Lower leg skin (tissue), 4 donors: ENCODE data around the gene NOX5. TPM values are rescaled to one million over a fixed set of nuclear protein-coding genes. Genes with fewer than 3 reads are reported as not detected.

ENCODE experiments used
- DNase-seq, 2 donors: peaks; one replicate each; pipeline ENCODE4 v3.0.0-alpha.2; 2019; ENCODE audit warnings: low spot score in 2 of 2
- H3K4me3 ChIP-seq: fragments of 200-600 bp; sonication (generic); 2 replicates; pipeline ENCODE4 v1.5.1; 2017; ENCODE audit warnings: mild to moderate bottlenecking, low read depth; ENCODE audit not compliant: poor library complexity, severe bottlenecking
- CTCF ChIP-seq, 3 donors: fragments of 450-650 bp; IDR thresholded peaks; one replicate each; pipeline ENCODE4 v1.5.1; 2016; ENCODE audit warnings: antibody characterized with exemption in 3 of 3, mild to moderate bottlenecking in 3 of 3, moderate library complexity in 2 of 3
- POLR2A ChIP-seq, 2 donors: fragments of 450-650 bp; IDR thresholded peaks; one replicate each; pipeline ENCODE4 v1.6.1; 2016 to 2017; ENCODE audit warnings: antibody characterized with exemption in 2 of 2, mild to moderate bottlenecking in 1 of 2, moderate library complexity in 1 of 2
- WGBS, 2 donors: methylation state at CpG; one replicate each; pipeline ENCODE4 v1.1.5; 2018; 5-methylcytosine and 5-hydroxymethylcytosine counted together
- intact Hi-C: fragments of 100-400 bp; cut with DNase I; formaldehyde crosslinking; loops from one replicate; pipeline ENCODE4 v1.15.0; 2023; ENCODE audit warnings: low total_unique reads
- total RNA-seq, 4 donors: library from RNA; depleted of rRNA; stranded (reverse); fragments of >200 nt; gene quantifications; one replicate each; pipeline ENCODE4 v1.1.0, GENCODE V29; 2016

The NOX5 gene
- total RNA-seq, 4 donors from 2014 or later: 0.04 to 0.29 (median 0.12) TPM

- intact Hi-C loops: no loop called here
- TF ChIP-seq POLR2A (IDR thresholded peaks at IDR 0.05) (no peak), CTCF (IDR thresholded peaks at IDR 0.05) (no peak)
- no peak overlapping the region for H3K4me3 ChIP-seq
- 87 to 89% methylated on average over 6 of the region's 6 CpGs for WGBS, 2 donors
- DNase-seq: peak in 1 of 2 donors; percentile 23
Measured at GRCh38 chr15:69018951-69019350, 4.5 kb downstream of the NOX5 start.

GRCh38 chr15:69021895-69022294 lies 7.4 kb downstream of the NOX5 start:
- no peak overlapping the region for H3K4me3 ChIP-seq
- intact Hi-C loops: no loop called here
- no peak for DNase-seq
- WGBS, 2 donors: 86 to 87% methylated on average over 2 of the region's 2 CpGs
- TF ChIP-seq CTCF (IDR thresholded peaks at IDR 0.05): no peak
- no peak for TF ChIP-seq POLR2A (IDR thresholded peaks at IDR 0.05)

- no peak overlapping the region for H3K4me3 ChIP-seq
- no peak for DNase-seq
- no peak for TF ChIP-seq CTCF (IDR thresholded peaks at IDR 0.05)
- TF ChIP-seq POLR2A (IDR thresholded peaks at IDR 0.05): no peak
- 80 to 86% methylated on average over 5 of the region's 5 CpGs for WGBS, 2 donors
- intact Hi-C loops: no loop called here
Measured at GRCh38 chr15:69025320-69025719, 10.8 kb downstream of the NOX5 start.

GRCh38 chr15:69026355-69026754 lies 11.9 kb downstream of the NOX5 start:
- TF ChIP-seq CTCF (IDR thresholded peaks at IDR 0.05) (no peak), POLR2A (IDR thresholded peaks at IDR 0.05) (no peak)
- 93 to 94% methylated on average over 5 of the region's 5 CpGs for whole genome bisulfite sequencing, 2 donors
- H3K4me3 ChIP-seq: no peak overlapping the region
- DNase-seq: no peak
- intact Hi-C loops: no loop called here

- intact Hi-C loops: no loop called here
- no peak for DNase-seq
- 91 to 96% methylated on average over 9 of the region's 9 CpGs for WGBS, 2 donors
- H3K4me3 ChIP-seq: no peak overlapping the region
- TF ChIP-seq CTCF (IDR thresholded peaks at IDR 0.05) (no peak), POLR2A (IDR thresholded peaks at IDR 0.05) (no peak)
Measured at GRCh38 chr15:69027976-69028518, 13.6 kb downstream of the NOX5 start.
